Body of pancreas (tissue), 4 donors: ENCODE data around the gene ERMP1.

ENCODE experiments used
- POLR2A ChIP-seq, 3 donors: fragments of 450-650 bp; IDR thresholded peaks; one replicate each; pipeline ENCODE4 v1.6.1; 2016; ENCODE audit warnings: antibody characterized with exemption in 3 of 3, mild to moderate bottlenecking in 2 of 3
- TF ChIP-seq, protein P1 (sequence below), 7 experiments: fragments of 450-650 bp in 4 of 7; fragments of 200-600 bp in 3 of 7; sonication (generic) in 3 of 7; IDR thresholded peaks; one replicate each; pipeline ENCODE4 v1.5.1; 2016 to 2019; ENCODE audit warnings: antibody characterized with exemption in 7 of 7

DNA sequence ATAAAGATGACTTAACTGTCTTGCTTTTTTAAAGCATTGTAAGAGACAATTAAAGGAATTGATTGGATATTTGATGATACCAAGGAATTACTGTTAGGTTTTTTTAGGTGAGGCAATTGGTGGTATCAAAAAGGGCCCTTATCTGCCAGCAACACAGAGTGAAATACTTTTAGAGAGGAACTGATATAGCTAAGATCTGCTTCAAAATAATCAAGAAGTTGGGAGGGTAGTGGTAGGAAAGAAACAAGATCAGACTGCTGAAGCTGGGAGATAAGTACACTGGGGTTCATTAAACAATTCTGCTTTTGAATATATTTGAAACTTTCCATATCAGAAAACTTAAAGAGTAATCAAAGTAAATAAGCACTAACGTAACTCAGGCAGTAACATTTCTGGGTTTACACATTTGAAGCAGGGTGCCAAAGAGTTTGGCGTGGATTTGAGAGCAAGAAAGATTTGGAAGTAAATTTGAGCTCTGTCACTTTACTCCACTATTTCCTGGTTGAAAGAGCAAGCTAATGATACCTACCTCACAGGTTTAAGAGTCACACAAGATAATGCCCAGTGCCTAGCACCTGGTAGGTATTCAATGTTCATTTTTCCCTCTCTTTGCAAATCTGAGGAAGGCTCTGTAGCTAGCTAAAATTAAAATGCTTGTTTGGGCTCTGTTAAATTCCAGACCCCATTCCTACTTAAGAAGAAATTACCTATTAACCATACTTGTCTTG, 6.9 kb downstream of the ERMP1 start:
- TF ChIP-seq, protein P1, sequence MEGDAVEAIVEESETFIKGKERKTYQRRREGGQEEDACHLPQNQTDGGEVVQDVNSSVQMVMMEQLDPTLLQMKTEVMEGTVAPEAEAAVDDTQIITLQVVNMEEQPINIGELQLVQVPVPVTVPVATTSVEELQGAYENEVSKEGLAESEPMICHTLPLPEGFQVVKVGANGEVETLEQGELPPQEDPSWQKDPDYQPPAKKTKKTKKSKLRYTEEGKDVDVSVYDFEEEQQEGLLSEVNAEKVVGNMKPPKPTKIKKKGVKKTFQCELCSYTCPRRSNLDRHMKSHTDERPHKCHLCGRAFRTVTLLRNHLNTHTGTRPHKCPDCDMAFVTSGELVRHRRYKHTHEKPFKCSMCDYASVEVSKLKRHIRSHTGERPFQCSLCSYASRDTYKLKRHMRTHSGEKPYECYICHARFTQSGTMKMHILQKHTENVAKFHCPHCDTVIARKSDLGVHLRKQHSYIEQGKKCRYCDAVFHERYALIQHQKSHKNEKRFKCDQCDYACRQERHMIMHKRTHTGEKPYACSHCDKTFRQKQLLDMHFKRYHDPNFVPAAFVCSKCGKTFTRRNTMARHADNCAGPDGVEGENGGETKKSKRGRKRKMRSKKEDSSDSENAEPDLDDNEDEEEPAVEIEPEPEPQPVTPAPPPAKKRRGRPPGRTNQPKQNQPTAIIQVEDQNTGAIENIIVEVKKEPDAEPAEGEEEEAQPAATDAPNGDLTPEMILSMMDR (IDR thresholded peaks at IDR 0.05) = no peak
- no peak for TF ChIP-seq POLR2A (IDR thresholded peaks at IDR 0.05)
